IMR-90 (cell line): ENCODE results near the gene CLDN9. TPM values are rescaled to one million over a fixed set of nuclear protein-coding genes. Genes with fewer than 3 reads are reported as not detected.

Source experiments
- ATAC-seq: fragments of 200-7000 bp; cut with Tn5 transposase; 2 replicates; pipeline ENCODE4 v1.9.1; 2020; ENCODE audit warnings: low read depth, mild to moderate bottlenecking, moderate library complexity
- BruUV-seq: library from RNA; stranded (reverse); fragments of 400-500 nt; replicated peaks from 2 replicates; lab custom pipeline; 2021; lab: Mats Ljungman, UMichigan
- CTCF ChIA-PET: fragments of 300-600 bp; formaldehyde crosslinking; extraction: SDS; loops from one replicate; lab custom pipeline; 2021; ENCODE audit warnings: antibody characterized with exemption; lab: Yijun Ruan, JAX
- POLR2A ChIA-PET: fragments of 300-600 bp; sonication (Branson Sonifier 250); formaldehyde crosslinking; loops from one replicate; lab custom pipeline; 2022; ENCODE audit warnings: antibody characterized with exemption; ENCODE audit not compliant: unreplicated experiment; lab: Charles Lee
- DNase-seq: peaks from one replicate; pipeline ENCODE4 v3.0.0; 2013
- H2AFZ ChIP-seq: replicated peaks from 2 replicates; pipeline ENCODE3; 2013; ENCODE audit warnings: low read length, mild to moderate bottlenecking; ENCODE audit not compliant: poor library complexity
- H2AK5ac ChIP-seq: 2 replicates; pipeline ENCODE4 v1.6.1; 2013; ENCODE audit warnings: low read depth, low read length, inconsistent platforms
- H2AK9ac ChIP-seq: replicated peaks from 2 replicates; pipeline ENCODE3; 2013; ENCODE audit warnings: mild to moderate bottlenecking, low read depth, low read length, moderate library complexity; ENCODE audit not compliant: poor library complexity
- H2BK120ac ChIP-seq: 2 replicates; pipeline ENCODE4 v1.6.1; 2013; ENCODE audit warnings: low read depth, low read length, inconsistent platforms
- H2BK15ac ChIP-seq: 3 replicates; pipeline ENCODE4 v1.6.1; 2013; ENCODE audit warnings: low read depth, low read length, inconsistent platforms
- H2BK20ac ChIP-seq: 2 replicates; pipeline ENCODE4 v1.6.1; 2013; ENCODE audit warnings: low read depth, mild to moderate bottlenecking, inconsistent platforms, low read length, moderate library complexity
- H2BK5ac ChIP-seq: 2 replicates; pipeline ENCODE4 v1.6.1; 2013; ENCODE audit warnings: mild to moderate bottlenecking, low read depth, low read length, inconsistent platforms; ENCODE audit not compliant: poor library complexity, severe bottlenecking
- H3K14ac ChIP-seq: replicated peaks from 2 replicates; pipeline ENCODE4 v1.6.1; 2013; ENCODE audit warnings: low read depth, low read length, inconsistent platforms
- H3K18ac ChIP-seq: 2 replicates; pipeline ENCODE4 v1.6.1; 2013; ENCODE audit warnings: low read depth, low read length, control low read depth
- H3K23ac ChIP-seq: 2 replicates; pipeline ENCODE4 v1.6.1; 2013; ENCODE audit warnings: low read depth, low read length, inconsistent platforms
- H3K27ac ChIP-seq: 2 replicates; pipeline ENCODE4 v1.5.1; 2013; ENCODE audit warnings: mild to moderate bottlenecking, control low read depth, low read length; ENCODE audit not compliant: insufficient read depth
- H3K27me3 ChIP-seq: 2 replicates; pipeline ENCODE4 v1.6.1; 2013; ENCODE audit warnings: low read length; ENCODE audit not compliant: control insufficient read depth, insufficient read depth
- H3K36me3 ChIP-seq: 2 replicates; pipeline ENCODE4 v1.6.1; 2013; ENCODE audit warnings: low read length, mixed read lengths; ENCODE audit not compliant: control insufficient read depth, insufficient read depth
- H3K4ac ChIP-seq: 2 replicates; pipeline ENCODE4 v1.6.1; 2013; ENCODE audit warnings: low read depth, low read length, inconsistent platforms
- H3K4me1 ChIP-seq: 2 replicates; pipeline ENCODE4 v1.6.1; 2013; ENCODE audit warnings: low read length, mixed read lengths; ENCODE audit not compliant: control insufficient read depth, insufficient read depth
- H3K4me2 ChIP-seq: 2 replicates; pipeline ENCODE4 v1.6.1; 2013; ENCODE audit warnings: low read depth, mild to moderate bottlenecking, control low read depth, low read length, moderate library complexity
- H3K4me3 ChIP-seq: 2 replicates; pipeline ENCODE4 v1.5.1; 2013; ENCODE audit warnings: low read depth, mild to moderate bottlenecking, control low read depth, low read length, moderate library complexity; ENCODE audit not compliant: insufficient read depth
- H3K56ac ChIP-seq: 2 replicates; pipeline ENCODE4 v1.6.1; 2013; ENCODE audit warnings: low read length, inconsistent platforms; ENCODE audit not compliant: insufficient read depth; ENCODE audit errors: extremely low read depth
- H3K79me1 ChIP-seq, 2 experiments: 2 replicates each; pipeline ENCODE4 v1.6.1; 2013; ENCODE audit warnings: low read length in 2 of 2, inconsistent platforms in 1 of 2, low read depth in 1 of 2
- H3K9ac ChIP-seq: 2 replicates; pipeline ENCODE4 v1.6.1; 2013; ENCODE audit warnings: low read depth, low read length, control low read depth
- H3K9me1 ChIP-seq: 2 replicates; pipeline ENCODE4 v1.6.1; 2013; ENCODE audit warnings: low read length, inconsistent platforms; ENCODE audit not compliant: insufficient read depth
- H3K9me3 ChIP-seq: 2 replicates; pipeline ENCODE4 v1.6.1; 2013; ENCODE audit warnings: low read length; ENCODE audit not compliant: control insufficient read depth, insufficient read depth
- H4K20me1 ChIP-seq: 2 replicates; pipeline ENCODE4 v1.6.1; 2013; ENCODE audit warnings: low read length, inconsistent platforms; ENCODE audit not compliant: insufficient read depth
- H4K5ac ChIP-seq: 2 replicates; pipeline ENCODE4 v1.6.1; 2013; ENCODE audit warnings: mild to moderate bottlenecking, low read depth, low read length, control low read depth
- H4K8ac ChIP-seq, 2 experiments: 2 replicates each; pipeline ENCODE4 v1.6.1; 2013; ENCODE audit warnings: low read depth in 2 of 2, low read length in 2 of 2, control low read depth in 1 of 2, inconsistent platforms in 1 of 2
- H4K91ac ChIP-seq: 2 replicates; pipeline ENCODE4 v1.6.1; 2013; ENCODE audit warnings: low read depth, low read length, inconsistent platforms; ENCODE audit not compliant: insufficient read depth
- BHLHE40 ChIP-seq: fragments of 150-350 bp; IDR thresholded peaks from 2 replicates; pipeline ENCODE4 v1.6.1; 2016; ENCODE audit warnings: mild to moderate bottlenecking, low read depth, low read length
- FOS ChIP-seq: fragments of 150-350 bp; IDR thresholded peaks from 2 replicates; pipeline ENCODE4 v1.6.1; 2016; ENCODE audit warnings: low read depth, low read length
- MAZ ChIP-seq: IDR thresholded peaks from 2 replicates; pipeline ENCODE4 v1.6.1; 2012; ENCODE audit warnings: low read depth, mild to moderate bottlenecking, low read length, improper control_type of control experiment, moderate library complexity, borderline replicate concordance
- RAD21 ChIP-seq: IDR thresholded peaks from 2 replicates; pipeline ENCODE4 v1.6.1; 2012; ENCODE audit warnings: low read length, improper control_type of control experiment
- USF2 ChIP-seq: fragments of 150-350 bp; IDR thresholded peaks from 2 replicates; pipeline ENCODE4 v1.6.1; 2017; ENCODE audit warnings: mild to moderate bottlenecking, antibody characterized with exemption, low read length, low read depth
- WGBS, 2 experiments: methylation state at CpG; one replicate each; pipeline versions ENCODE4 v1.1.5 to v1.1.7; 2013; ENCODE audit warnings: missing lambda C conversion rate in 2 of 2; ENCODE audit not compliant: insufficient read length in 1 of 2; ENCODE audit errors: extremely low coverage in 2 of 2; 5-methylcytosine and 5-hydroxymethylcytosine counted together
- dilution Hi-C: fragments of 300-500 bp; cut with HindIII; formaldehyde crosslinking; loops from one replicate; pipeline ENCODE4 v1.14.3; 2018; ENCODE audit warnings: low sequenced_read_pairs; ENCODE audit not compliant: unreplicated experiment
- in situ Hi-C: fragments of 300-500 bp; cut with MboI; formaldehyde crosslinking; loops from 3 replicates; pipeline ENCODE4 v1.14.3; 2019; ENCODE audit warnings: low sequenced_read_pairs, inconsistent platforms, mixed read lengths
- intact Hi-C: fragments of 100-400 bp; cut with micrococcal nuclease; formaldehyde crosslinking; loops from 2 replicates; pipeline ENCODE4 v1.10.0; 2022
- polyA plus RNA-seq, 3 experiments: library from polyadenylated mRNA; depleted of rRNA; stranded (reverse); fragments of >200 nt; gene quantifications; 2 replicates each; pipeline ENCODE4 v1.2.3, GENCODE V29; 2012; ENCODE audit warnings: low replicate concordance in 1 of 3
- total RNA-seq: library from RNA; depleted of rRNA; stranded (reverse); fragments of >200 nt; gene quantifications from 2 replicates; pipeline ENCODE4 v1.2.3, GENCODE V29; 2012

CLDN9 gene
- total and polyA plus RNA-seq, 2 of the 4 experiments (the other 2 are of a cell fraction), result 0.05 TPM; not detected in 1

DNA sequence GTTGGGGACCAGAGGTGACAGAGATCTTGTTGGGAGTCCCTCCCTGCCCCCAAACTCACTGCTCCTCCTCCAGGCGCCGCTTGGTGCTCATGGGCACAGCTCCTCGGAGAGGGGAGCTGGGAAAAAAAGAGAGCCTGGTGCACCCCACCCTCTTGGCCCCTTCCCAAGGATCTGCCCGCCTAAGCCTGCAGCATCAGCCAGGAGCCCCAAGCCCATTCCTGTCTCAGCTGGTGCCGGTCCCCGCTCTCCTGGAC is 10.6 kb downstream of the CLDN9 start:
- CTCF ChIA-PET, result interaction anchor here (0.9 to 1.1 kb wide), 2 partner anchors 8 to 106 kb away, joined by 3 to 6 read pairs; no protein-coding TSS in a partner anchor
- H3K9ac ChIP-seq, result peak overlapping the region; percentile 99
- peak overlapping the region; percentile 99 for H4K91ac ChIP-seq
- peak overlapping the region; percentile 99 for H3K4ac ChIP-seq
- DNase-seq, result peak; percentile 66
- H3K27me3 ChIP-seq, result no peaks in the 10 kb centered on the region
- H3K23ac ChIP-seq, result peak overlapping the region; percentile 99
- in situ Hi-C loops, result no loop called here
- H3K4me3 ChIP-seq, result peak overlapping the region; percentile 57
- peak overlapping the region; percentile 53; the same call in 1 of the 2 replicates for H2BK20ac ChIP-seq
- no CpG with 5 or more reads among the region's 6 CpGs for whole genome bisulfite sequencing, 2 experiments
- peak overlapping the region; percentile 93 for H2AK9ac ChIP-seq
- peak; percentile 0 for ATAC-seq
- POLR2A ChIA-PET, result interaction anchor here (0.5 to 1.4 kb wide), 3 partner anchors 11 to 110 kb away, joined by 3 to 5 read pairs (median 3); partner anchors contain the start of gene CLDN9
- H3K18ac ChIP-seq, result peak overlapping the region; percentile 96
- H4K20me1 ChIP-seq, result peaks cover 34% of the 10 kb centered on the region
- peak overlapping the region; percentile 98 for H4K8ac ChIP-seq
- peak overlapping the region; percentile 99 for H2AK5ac ChIP-seq
- no peak; the same call in 1 of the 2 replicates for TF ChIP-seq MAZ
- TF ChIP-seq BHLHE40, result no peak
- TF ChIP-seq RAD21, result no peak
- no peak for TF ChIP-seq USF2
- TF ChIP-seq FOS, result no peak
- no TSS peak for BruUV-seq
- H3K9me1 ChIP-seq, result no peaks in the 10 kb centered on the region
- H2BK120ac ChIP-seq, result peak overlapping the region; percentile 93
- peak overlapping the region; percentile 87; the same call in 1 of the 3 replicates for H2BK15ac ChIP-seq
- H2BK5ac ChIP-seq, result peak overlapping the region; percentile 99
- H3K14ac ChIP-seq, result peak overlapping the region; percentile 97
- H3K36me3 ChIP-seq, result peaks cover 22% of the 10 kb centered on the region
- H3K9me3 ChIP-seq, result no peaks in the 10 kb centered on the region
- peak overlapping the region; percentile 95 for H3K4me2 ChIP-seq
- peaks cover 0 to 27% of the 10 kb centered on the region in 2 experiments; a peak in 2 of 4 replicates for H3K79me1 ChIP-seq
- dilution Hi-C loops, result no loop called here
- H3K4me1 ChIP-seq, result peaks cover 11% of the 10 kb centered on the region
- H3K27ac ChIP-seq, result peak overlapping the region; percentile 100
- peak overlapping the region; percentile 100 for H3K56ac ChIP-seq
- H4K5ac ChIP-seq, result peak overlapping the region; percentile 90
- H2AFZ ChIP-seq, result peak overlapping the region; percentile 90
- intact Hi-C loops, result no loop called here
